Measurements from ENCODE around the gene AMER3.

DNA sequence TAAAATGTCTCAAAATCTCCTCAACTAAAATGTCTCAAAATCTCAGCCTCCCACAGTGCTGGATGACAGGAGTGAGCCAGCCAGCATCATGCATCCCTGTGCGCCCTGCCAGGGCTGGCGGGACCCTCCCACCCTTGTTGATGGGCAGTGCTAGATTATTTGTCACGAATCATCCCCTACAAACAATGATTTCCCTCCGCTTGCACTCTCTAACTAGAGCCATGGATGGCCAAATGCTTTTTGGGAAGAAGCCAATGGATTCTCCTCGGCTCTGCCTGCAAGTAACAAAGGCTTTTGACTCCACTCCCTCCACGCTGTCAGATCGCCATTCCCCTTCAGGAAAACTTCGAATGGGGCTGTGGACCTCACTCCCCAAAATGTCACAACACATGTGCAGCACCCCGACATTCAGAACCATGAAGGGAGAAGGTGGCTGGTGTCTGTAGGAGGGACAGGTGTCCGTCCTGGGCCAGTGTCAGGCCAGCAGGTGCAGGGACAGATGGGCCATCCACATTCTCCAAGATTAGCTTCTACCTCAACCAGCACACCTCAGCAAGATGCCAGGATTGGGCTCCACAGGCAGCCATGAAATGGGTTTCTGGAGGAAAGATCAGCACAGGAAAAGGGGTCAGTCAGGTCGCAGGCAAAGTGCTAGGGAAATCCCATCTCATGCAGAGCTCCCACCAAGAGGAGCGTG is 11.5 kb downstream of the AMER3 start:
- TF ChIP-seq CTCF (IDR thresholded peaks at IDR 0.05; ENCODE audit: poor library complexity, severe bottlenecking) (no peak), TAF1 (IDR thresholded peaks at IDR 0.05; ENCODE audit: low read depth) (no peak), EP300 (conservative IDR thresholded peaks at IDR 0.05; ENCODE audit: poor library complexity, severe bottlenecking) (no peak), RAD21 (conservative IDR thresholded peaks at IDR 0.05) (no peak), POLR2AphosphoS5 (IDR thresholded peaks at IDR 0.05) (no peak), SMC3 (conservative IDR thresholded peaks at IDR 0.05; ENCODE audit: poor library complexity) (no peak)

All from neural cell (in vitro differentiated cells).